Central memory CD4-positive, alpha-beta T cell (primary cell): ENCODE measurements around the gene PUS7.
"Not testable (repeated sequence)": the region's sequence is repeated elsewhere in the genome, so short reads cannot be mapped to it uniquely, and the experiment has no call there.

ENCODE experiments used
- DNase-seq: peaks from one replicate; pipeline ENCODE4 v3.0.0; 2022

PUS7 gene

GRCh38 chr7:105497016-105497415, 25.1 kb downstream of the PUS7 start:
- DNase-seq, result no peak

GRCh38 chr7:105496521-105496920, 25.6 kb downstream of the PUS7 start:
- DNase-seq, result no peak

GRCh38 chr7:105493923-105494315, 28.2 kb downstream of the PUS7 start:
- no peak for DNase-seq

DNA sequence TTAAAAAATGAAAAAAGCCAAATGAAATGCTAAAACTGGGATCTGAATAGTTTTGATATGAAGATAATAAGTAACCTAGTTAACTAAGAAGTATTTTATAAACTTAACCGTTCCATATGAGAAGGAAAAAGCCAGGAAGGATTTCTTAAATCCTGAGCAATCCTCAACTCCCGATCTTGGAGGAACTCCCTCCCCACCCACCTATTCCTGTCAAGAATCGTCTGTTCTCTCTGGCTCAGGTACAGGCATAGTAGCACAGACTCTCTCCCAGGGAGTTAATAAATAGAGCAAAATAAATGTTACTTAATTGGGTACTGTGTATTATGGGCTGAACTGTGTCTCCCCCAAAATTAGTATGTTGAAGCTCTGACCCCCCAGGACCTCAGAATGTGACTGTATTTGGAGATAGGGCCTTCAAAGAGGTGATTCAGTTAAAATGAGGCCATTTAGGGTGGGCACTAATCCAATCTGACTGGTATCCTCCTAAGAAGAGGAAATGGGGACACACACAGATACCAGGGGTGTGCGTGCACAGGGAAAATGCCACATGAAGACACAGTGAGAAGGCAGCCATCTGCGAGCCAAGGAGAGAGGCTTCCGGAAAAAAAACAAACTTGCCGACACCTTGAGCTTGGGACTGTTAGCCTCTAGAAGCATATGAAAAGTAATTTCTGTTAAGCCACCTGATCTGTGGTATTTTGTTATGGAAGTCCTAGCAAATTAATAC, 28.7 kb downstream of the PUS7 start:
- no peak for DNase-seq

- DNase-seq, result no peak
Observed at GRCh38 chr7:105489409-105489808, 32.7 kb downstream of the PUS7 start.

DNA sequence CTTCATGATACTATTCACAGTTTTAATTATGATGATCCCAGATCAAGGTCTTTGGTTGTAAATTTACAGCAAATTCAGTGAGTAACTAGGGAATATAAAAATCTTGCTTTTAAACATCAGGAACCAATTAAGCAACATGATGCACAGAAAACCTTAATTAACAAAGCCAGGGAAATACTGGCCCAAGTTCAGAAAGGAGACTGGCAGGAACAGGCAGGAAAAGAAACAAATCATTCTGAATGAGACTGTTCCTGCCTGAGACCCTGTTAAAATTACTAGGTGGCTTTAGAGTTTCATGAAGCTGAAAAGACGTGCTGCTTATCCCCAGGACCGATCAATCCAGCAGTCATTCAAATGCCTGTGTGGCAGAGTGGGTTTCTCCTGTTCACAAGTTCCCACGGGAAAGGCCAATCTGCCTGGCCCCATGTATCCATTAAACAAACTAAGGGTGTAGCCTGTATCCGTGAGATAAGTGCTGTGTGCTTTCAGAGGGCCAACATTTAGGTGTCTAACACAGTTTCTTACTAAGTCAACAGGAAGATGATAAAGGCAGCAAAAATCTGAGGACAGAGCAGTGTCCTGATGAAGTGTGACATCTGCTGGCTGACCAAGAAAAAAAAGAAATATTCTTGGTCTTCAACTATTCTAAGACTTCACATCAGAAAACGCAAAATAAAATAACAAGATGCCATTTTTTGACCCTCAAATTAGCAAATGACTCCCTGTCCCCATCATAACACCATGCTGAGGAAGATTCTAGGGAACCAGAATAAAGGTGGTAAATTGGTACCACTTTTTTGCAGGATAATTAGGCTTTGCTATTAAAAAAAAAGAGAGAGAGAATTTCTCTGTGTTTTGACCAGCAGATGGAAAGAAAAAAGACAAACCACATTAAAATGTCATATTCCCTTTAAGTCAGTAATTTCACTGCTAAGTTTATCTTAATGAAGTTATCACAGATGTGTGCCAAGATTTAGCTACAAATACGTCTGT, 34.2 kb downstream of the PUS7 start:
- DNase-seq, result peak; percentile 2

- DNase-seq, result no peak
Observed at GRCh38 chr7:105480931-105481330, 41.1 kb downstream of the PUS7 start.

DNA sequence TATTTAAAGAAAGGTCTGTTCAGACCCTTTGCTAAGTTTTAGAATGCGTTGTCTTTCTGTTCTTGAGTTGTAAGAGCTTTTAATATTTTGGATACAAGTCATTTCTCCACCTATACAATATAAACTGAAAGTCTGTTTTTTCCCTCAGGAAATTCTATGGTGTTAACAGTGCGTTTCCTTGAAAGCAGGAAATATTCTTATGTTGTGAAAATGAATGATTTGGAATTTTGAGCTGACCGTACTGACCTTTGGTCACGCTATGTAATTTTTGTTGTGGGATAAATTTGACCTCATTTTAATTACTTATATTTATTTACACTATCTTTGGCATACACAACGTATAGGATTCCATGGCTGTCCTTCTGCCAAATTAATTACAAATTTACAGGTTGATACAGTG, 43.5 kb downstream of the PUS7 start:
- DNase-seq, result no peak

DNA sequence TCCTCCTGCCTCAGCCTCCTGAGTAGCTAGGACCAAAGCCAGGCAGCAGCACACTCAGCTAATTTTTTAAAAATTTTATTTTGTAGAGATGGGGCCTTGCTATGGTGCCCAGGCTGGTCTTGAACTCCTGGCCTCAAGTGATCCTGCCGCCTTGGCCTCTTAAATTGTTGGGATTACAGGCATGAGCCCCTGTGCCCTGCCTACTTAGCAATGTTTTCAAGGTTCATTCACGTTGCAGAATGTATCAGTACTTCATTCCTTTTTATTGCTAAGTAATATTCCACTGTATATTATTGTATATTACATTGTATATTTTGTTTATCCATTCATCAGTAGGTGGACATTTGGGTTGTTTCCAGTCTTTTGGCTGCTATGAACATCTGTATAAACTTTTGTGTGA, 44.2 kb downstream of the PUS7 start:
- no peak for DNase-seq

DNA sequence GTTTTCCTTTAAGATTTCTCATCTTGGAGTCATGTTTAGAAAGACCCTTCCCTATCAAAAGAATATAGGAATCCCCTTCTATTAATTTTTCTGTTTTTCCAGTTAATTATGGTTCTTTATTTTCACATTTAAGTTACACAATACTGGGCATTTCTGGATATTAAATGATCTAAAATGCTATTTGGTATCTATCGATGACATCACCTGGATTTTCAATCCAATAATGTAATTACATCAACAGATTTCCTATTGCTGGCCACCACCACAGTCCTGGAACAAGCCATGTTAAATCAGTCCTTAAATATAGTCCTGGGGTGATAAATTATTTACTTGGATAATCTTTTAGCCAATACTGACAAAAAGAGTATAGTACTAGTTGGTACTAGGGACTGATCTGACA, 48.0 kb downstream of the PUS7 start:
- no peak for DNase-seq

- no peak for DNase-seq
Observed at GRCh38 chr7:105473163-105473562, 48.9 kb downstream of the PUS7 start.

DNA sequence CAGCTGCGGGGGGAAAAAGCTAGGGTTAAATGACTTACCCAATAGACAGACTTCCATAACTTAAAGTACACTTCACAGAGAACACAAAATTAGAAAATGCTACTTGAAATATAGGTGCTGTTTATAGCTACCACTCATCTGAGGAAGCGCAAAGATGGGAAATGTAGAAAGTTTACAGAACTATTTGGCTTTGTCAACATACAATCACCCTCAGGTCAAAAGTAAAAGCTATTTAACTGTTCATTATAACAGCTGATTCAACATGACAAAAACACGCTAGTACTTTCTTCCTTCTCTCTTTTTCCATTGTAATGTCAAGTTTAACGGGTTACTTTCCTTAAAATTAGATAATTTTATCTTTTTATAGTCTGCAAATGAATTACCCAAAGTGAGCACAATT, 51.2 kb downstream of the PUS7 start:
- no peak for DNase-seq

DNA sequence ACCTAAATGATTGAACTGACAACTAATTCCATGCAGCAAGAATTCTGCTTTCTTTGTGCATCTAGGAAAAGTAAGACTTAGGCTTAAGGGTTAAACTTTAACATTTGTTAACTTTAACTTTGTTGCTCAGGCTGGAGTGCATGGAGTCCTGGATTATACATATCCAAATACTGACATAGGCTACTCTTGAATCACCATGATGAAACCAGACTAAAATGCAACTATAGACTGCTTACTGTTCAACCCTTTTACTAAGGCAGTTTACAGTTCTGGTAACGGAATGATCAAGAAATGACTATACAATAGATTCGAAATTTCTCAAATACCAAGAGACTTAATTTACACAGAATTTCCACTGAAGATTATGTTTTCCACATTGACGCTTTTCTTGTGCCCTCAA, 52.0 kb downstream of the PUS7 start:
- no peak for DNase-seq

GRCh38 chr7:105462765-105463420, 59.2 kb downstream of the PUS7 start:
- DNase-seq, result no peak

DNA sequence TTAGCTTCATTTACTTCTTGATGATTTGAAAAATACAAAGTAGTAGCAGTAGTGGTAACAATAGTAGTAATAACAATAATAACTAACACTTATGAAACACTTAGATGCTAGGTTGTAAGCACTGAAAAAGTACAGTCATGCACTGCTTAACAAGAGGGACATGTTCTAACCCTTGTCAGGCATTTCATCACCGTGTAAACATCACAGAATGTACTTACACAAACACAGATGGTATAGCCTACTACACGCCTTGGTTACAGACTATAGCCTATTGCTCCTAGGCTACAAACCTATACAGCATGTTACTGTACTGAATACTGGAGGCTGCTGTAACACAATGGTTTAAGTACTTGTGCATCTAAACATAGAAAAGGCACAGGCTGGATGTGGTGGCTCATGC, 60.6 kb downstream of the PUS7 start:
- no peak for DNase-seq

DNA sequence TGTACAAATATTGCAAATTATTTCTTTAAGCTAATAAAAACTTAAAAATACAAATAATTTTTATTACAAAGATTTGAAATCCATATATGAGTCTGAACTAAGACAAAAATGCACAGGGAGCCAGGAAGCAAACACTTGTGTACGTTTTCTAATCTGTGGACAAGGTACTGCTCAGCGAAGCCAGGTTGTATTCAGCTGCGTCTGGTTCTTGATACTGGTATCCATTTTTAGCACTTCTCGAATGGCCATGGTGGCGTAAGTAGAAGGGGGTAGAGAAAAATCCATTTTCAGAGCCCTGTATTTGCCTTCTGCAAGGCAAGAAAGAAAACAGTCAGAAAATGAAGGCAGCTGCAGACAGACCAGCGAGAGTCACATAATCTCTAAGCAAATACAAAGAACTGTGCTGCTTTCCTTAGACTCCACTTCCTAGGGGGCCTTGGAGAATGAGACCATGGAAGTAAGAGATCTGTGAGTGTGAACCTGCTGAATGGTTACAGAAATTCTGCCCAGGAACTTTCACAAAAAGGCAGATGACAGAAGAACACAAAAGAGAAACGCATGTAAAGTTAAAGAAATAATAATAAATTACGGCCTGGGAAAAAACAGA, 64.3 kb downstream of the PUS7 start:
- no peak for DNase-seq

DNA sequence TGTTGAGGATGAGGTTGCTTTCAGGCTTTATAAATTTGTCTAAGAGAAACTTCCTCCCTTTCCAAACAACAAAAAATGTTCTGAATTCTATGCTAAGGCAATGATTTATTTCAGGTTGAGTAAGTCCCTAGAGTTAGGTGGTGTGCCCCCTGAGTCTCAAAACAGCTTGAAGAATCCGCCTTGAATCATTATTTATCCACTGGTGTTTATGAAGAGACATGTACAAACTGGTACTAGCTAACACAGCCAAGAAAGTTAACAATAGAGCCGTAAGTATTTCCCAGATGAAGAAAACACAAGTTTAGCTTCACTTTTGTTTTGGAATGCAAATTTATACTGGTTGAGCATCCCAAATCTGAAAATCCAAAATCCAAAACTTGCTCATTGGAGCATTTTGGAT, 67.2 kb downstream of the PUS7 start:
- DNase-seq, result no peak

- no peak for DNase-seq
Observed at GRCh38 chr7:105454095-105454747, 67.8 kb downstream of the PUS7 start.

GRCh38 chr7:105452085-105452484, 70.0 kb downstream of the PUS7 start:
- no peak for DNase-seq

- DNase-seq, result not testable (repeated sequence)
Observed at GRCh38 chr7:105450870-105451269, 71.2 kb downstream of the PUS7 start.

DNA sequence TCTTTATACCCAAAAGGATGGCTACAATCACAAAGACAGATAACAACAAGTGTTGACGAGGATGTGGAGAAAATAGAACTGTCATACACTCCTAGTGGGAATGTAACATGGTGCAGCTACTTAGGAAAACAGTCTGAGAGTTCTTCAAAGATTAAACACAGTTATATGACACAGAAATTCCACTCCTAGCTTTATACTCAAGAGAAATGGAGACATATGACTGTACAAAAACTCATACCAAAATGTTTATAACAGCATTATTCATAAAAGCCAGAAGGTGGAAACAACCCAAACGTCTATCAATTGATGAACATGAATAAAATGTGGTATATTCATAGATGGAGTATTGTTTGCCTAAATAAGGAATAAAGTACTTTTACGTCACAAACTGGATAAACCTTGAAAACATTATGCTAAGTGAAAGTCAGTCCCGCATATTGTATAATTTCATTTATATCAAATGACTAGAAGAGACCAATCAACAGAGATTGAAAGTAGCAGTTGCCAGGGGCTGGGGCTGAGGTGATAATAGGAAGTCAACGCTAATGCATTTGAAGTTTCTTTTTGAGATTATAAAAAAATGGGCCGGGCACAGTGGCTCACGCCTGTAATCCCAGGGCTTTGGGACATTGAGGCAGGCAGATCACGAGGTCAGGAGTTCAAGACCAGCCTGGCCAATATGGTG, 71.8 kb downstream of the PUS7 start:
- DNase-seq, result no peak

GRCh38 chr7:105448181-105448580, 73.9 kb downstream of the PUS7 start:
- DNase-seq, result no peak
